Stomach (tissue), 19 donors: Measurements from ENCODE around the gene ADAM22. TPM values are rescaled to one million over a fixed set of nuclear protein-coding genes. Genes with fewer than 3 reads are reported as not detected.

Experiments used
- DNase-seq, 2 donors: peaks; one replicate each; pipeline versions ENCODE4 v3.0.0 to v3.0.0-alpha.2; 2013 to 2019
- H3K27ac ChIP-seq, 5 donors: fragments of 200-600 bp in 4 of 5; sonication (generic) in 4 of 5; one replicate each; pipeline ENCODE4 v1.5.1; 2013 to 2019; ENCODE audit warnings: mild to moderate bottlenecking in 1 of 5, moderate library complexity in 1 of 5
- H3K27me3 ChIP-seq, 3 donors: fragments of 200-600 bp; sonication (generic); one replicate each; pipeline ENCODE4 v1.5.1; 2017 to 2019; ENCODE audit warnings: mixed run types in 1 of 3
- H3K36me3 ChIP-seq, 4 donors: fragments of 200-600 bp; sonication (generic); 1 replicate in 3 of 4; 2 replicates in 1 of 4; pipeline ENCODE4 v1.5.1; 2016 to 2019
- H3K4me1 ChIP-seq, 4 donors: fragments of 200-600 bp; sonication (generic); one replicate each; pipeline ENCODE4 v1.5.1; 2016 to 2019
- H3K4me3 ChIP-seq, 4 donors: fragments of 200-600 bp; sonication (generic) in 3 of 4; one replicate each; pipeline ENCODE4 v1.5.1; 2016 to 2019; ENCODE audit warnings: mild to moderate bottlenecking in 1 of 4
- H3K9me3 ChIP-seq, 4 donors: fragments of 200-600 bp; sonication (generic); one replicate each; pipeline ENCODE4 v1.5.1; 2016 to 2019
- CTCF ChIP-seq, 7 experiments: fragments of 450-650 bp in 4 of 7; fragments of 200-600 bp in 3 of 7; sonication (generic) in 3 of 7; IDR thresholded peaks; one replicate each; pipeline ENCODE4 v1.5.1; 2016 to 2019; ENCODE audit warnings: antibody characterized with exemption in 7 of 7, control low read depth in 2 of 7, mild to moderate bottlenecking in 1 of 7
- EP300 ChIP-seq: sonication (generic); formaldehyde crosslinking; IDR thresholded peaks from one replicate; pipeline ENCODE4 v1.6.1; 2017; ENCODE audit warnings: antibody characterized with exemption
- POLR2A ChIP-seq, 4 donors: fragments of 450-650 bp; IDR thresholded peaks; one replicate each; pipeline ENCODE4 v1.6.1; 2016; ENCODE audit warnings: antibody characterized with exemption in 4 of 4, control low read depth in 2 of 4, mild to moderate bottlenecking in 1 of 4, moderate library complexity in 1 of 4
- POLR2AphosphoS5 ChIP-seq, 3 donors: sonication (generic); formaldehyde crosslinking; IDR thresholded peaks; one replicate each; pipeline ENCODE4 v1.6.1; 2016; ENCODE audit warnings: antibody characterized with exemption in 3 of 3
- WGBS, 5 donors: extraction: QIAGEN DNeasy Blood & Tissue Kit in 3 of 5; methylation state at CpG; one replicate each; pipeline versions ENCODE4 v1.1.5 to v1.1.7; 2013 to 2018; 5-methylcytosine and 5-hydroxymethylcytosine counted together
- intact Hi-C: fragments of 100-400 bp; cut with DNase I; formaldehyde crosslinking; loops from one replicate; pipeline ENCODE4 v1.15.1; 2023; ENCODE audit warnings: low total_unique reads
- long read RNA-seq, 10 donors: transcript quantifications; one replicate each; lab custom pipeline, GENCODE V29; 2026
- polyA plus RNA-seq, 3 donors: library from polyadenylated mRNA; stranded (reverse); fragments of 200-250 nt; gene quantifications; one replicate each; pipeline ENCODE4 v1.2.3, GENCODE V29; 2013
- total RNA-seq, 5 donors: library from RNA; depleted of rRNA; stranded (reverse); fragments of >200 nt; gene quantifications; one replicate each; pipeline versions ENCODE4 v1.1.0 to v1.2.3, GENCODE V29; 2014 to 2016
- donor health status: healthy with polysubstance abuse.
- donor health status: Bipolar disorder and iron deficiency.
- donor health status: healthy.

Gene ADAM22
- total RNA-seq (10 to 100 TPM in 2 of 5 donors, 1 to 10 TPM in 1, under 1 TPM in 1, not detected in 1; 0.29 to 16.8 (median 5.9) TPM), polyA plus RNA-seq (under 1 TPM; 0.06 to 0.15 (median 0.15) TPM)
- long read RNA-seq, donor 1, result 0 reads
- long read RNA-seq, donor 2, partial matches to known transcripts, result 125 of 251 reads
- long read RNA-seq, donor 2, other reads (novel, unspliced or antisense), result 126 of 251 reads
- long read RNA-seq, donor 3, partial matches to known transcripts, result 89 of 136 reads
- long read RNA-seq, donor 3, other reads (novel, unspliced or antisense), result 47 of 136 reads
- long read RNA-seq, donor 4, result 0 reads
- long read RNA-seq, donor 5, result 0 reads
- long read RNA-seq, donor 6, result 0 reads
- long read RNA-seq, donor 7, result 0 reads
- long read RNA-seq, donor 8, partial matches to known transcripts, result 219 of 311 reads
- long read RNA-seq, donor 8, other reads (novel, unspliced or antisense), result 92 of 311 reads
- long read RNA-seq, donor 9, result 0 reads
- long read RNA-seq, donor 10, result 0 reads

GRCh38 chr7:87933953-87934698 is at the start of gene ADAM22:
Gene ADAM22 (plus strand): TSS chr7:87934251. CDS start chr7:87934466, 215 bp downstream.
- TF ChIP-seq EP300, result no peak
- TF ChIP-seq POLR2AphosphoS5 (IDR thresholded peaks at IDR 0.05), result peak in 2 of 3 donors; percentile 30 to 49
- WGBS, 5 donors, result 0 to 2% (median 0%) methylated on average over 25 to 70 of the region's 70 CpGs
- intact Hi-C loops, result no loop called here
- Histone ChIP-seq H3K4me3 (peak within 1 kb of the TSS; percentile 66 to 90 (median 76)), H3K27me3 (peaks cover 0 to 17% (median 0%) of the 10 kb centered on the region in 3 donors), H3K36me3 (no peaks in the 10 kb centered on the region), H3K4me1 (peaks cover 8 to 21% (median 17%) of the 10 kb centered on the region in 4 donors), H3K27ac (peak within 1 kb of the TSS in 3 of 5 donors; percentile 32 to 59 (median 51)), H3K9me3 (no peaks in the 10 kb centered on the region)
- DNase-seq, result peak; percentile 74 to 97

- Histone ChIP-seq H3K9me3 (no peaks in the 10 kb centered on the region), H3K27ac (no peak overlapping the region), H3K4me1 (no peaks in the 10 kb centered on the region), H3K36me3 (peaks cover 0 to 36% (median 34%) of the 10 kb centered on the region in 4 donors), H3K27me3 (no peaks in the 10 kb centered on the region), H3K4me3 (no peak overlapping the region)
- TF ChIP-seq POLR2AphosphoS5 (IDR thresholded peaks at IDR 0.05) (no peak), EP300 (no peak), POLR2A (IDR thresholded peaks at IDR 0.05) (no peak), CTCF (IDR thresholded peaks at IDR 0.05) (no peak)
- intact Hi-C loops, result no loop called here
- no peak for DNase-seq
- WGBS, 5 donors, result 67 to 75% (median 72%) methylated on average over 2 of the region's 2 CpGs
Measured at GRCh38 chr7:87885018-87885417, 49.0 kb upstream of the ADAM22 start.

GRCh38 chr7:87886875-87887274 is 47.2 kb upstream of the ADAM22 start:
- no peaks in the 10 kb centered on the region for H3K9me3 ChIP-seq
- H3K4me1 ChIP-seq, result no peaks in the 10 kb centered on the region
- no peaks in the 10 kb centered on the region for H3K27me3 ChIP-seq
- no peak overlapping the region for H3K27ac ChIP-seq
- intact Hi-C loops, result no loop called here
- no peak for TF ChIP-seq EP300
- TF ChIP-seq POLR2A (IDR thresholded peaks at IDR 0.05), result no peak
- TF ChIP-seq POLR2AphosphoS5 (IDR thresholded peaks at IDR 0.05), result no peak
- TF ChIP-seq CTCF (IDR thresholded peaks at IDR 0.05), result peak in 3 of 7 experiments; percentile 35 to 53 (median 37)
- H3K36me3 ChIP-seq, result peaks cover 0 to 41% (median 38%) of the 10 kb centered on the region in 4 donors
- no peak overlapping the region for H3K4me3 ChIP-seq
- DNase-seq, result peak in 1 of 2 donors; percentile 53

GRCh38 chr7:87895363-87895762 is 38.7 kb upstream of the ADAM22 start:
- H3K27ac ChIP-seq, result no peak overlapping the region
- H3K4me3 ChIP-seq, result no peak overlapping the region
- intact Hi-C loops, result loop anchor here (10.0 kb wide), 1 partner anchor 91 kb away; no protein-coding TSS in a partner anchor
- DNase-seq, result no peak
- H3K9me3 ChIP-seq, result no peaks in the 10 kb centered on the region
- H3K4me1 ChIP-seq, result no peaks in the 10 kb centered on the region
- H3K36me3 ChIP-seq, result peaks cover 0 to 41% (median 18%) of the 10 kb centered on the region in 4 donors
- 90 to 98% (median 93%) methylated on average over 2 of the region's 2 CpGs for WGBS, 5 donors
- no peaks in the 10 kb centered on the region for H3K27me3 ChIP-seq
- no peak for TF ChIP-seq CTCF (IDR thresholded peaks at IDR 0.05)
- TF ChIP-seq POLR2AphosphoS5 (IDR thresholded peaks at IDR 0.05), result no peak
- no peak for TF ChIP-seq EP300
- no peak for TF ChIP-seq POLR2A (IDR thresholded peaks at IDR 0.05)
